OCI-LY1 (cell line): ENCODE measurements around the gene THOC5.

ENCODE experiments used
- EZH2 ChIP-seq: fragments of 200-600 bp; sonication (generic), shearing (Covaris generic); IDR thresholded peaks from 2 replicates; pipeline ENCODE4 v1.8.0; 2017; ENCODE audit warnings: borderline replicate concordance, mixed run types, mild to moderate bottlenecking, antibody characterized with exemption, low read length, moderate library complexity, mixed read lengths
- TF ChIP-seq, protein P1 (sequence below): fragments of 200-600 bp; sonication (generic), shearing (Covaris generic); IDR thresholded peaks from 2 replicates; pipeline ENCODE4 v1.5.1; 2017; ENCODE audit warnings: mild to moderate bottlenecking, antibody characterized with exemption, low read length, moderate library complexity, mixed read lengths

DNA sequence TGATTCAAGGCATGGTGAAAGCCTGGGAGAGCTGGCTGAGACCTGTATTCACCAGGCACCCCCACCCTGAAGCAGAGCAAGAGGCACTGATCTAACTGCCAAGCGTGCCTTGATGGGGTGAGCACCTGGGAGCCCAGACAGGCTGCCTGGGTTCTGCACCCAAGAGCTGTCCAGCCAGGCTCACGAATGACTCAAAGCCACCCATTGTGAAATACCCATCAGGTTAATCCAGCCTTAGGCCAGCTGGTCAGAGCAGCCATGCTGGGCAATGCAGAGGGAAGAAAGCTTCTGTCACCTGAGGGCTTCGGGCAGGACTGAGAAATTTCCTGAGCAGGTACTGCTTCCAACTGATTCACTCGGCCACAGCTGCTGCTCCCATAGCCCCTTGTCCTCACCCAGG, 22.1 kb downstream of the THOC5 start:
- TF ChIP-seq, protein P1, sequence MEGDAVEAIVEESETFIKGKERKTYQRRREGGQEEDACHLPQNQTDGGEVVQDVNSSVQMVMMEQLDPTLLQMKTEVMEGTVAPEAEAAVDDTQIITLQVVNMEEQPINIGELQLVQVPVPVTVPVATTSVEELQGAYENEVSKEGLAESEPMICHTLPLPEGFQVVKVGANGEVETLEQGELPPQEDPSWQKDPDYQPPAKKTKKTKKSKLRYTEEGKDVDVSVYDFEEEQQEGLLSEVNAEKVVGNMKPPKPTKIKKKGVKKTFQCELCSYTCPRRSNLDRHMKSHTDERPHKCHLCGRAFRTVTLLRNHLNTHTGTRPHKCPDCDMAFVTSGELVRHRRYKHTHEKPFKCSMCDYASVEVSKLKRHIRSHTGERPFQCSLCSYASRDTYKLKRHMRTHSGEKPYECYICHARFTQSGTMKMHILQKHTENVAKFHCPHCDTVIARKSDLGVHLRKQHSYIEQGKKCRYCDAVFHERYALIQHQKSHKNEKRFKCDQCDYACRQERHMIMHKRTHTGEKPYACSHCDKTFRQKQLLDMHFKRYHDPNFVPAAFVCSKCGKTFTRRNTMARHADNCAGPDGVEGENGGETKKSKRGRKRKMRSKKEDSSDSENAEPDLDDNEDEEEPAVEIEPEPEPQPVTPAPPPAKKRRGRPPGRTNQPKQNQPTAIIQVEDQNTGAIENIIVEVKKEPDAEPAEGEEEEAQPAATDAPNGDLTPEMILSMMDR = no peak
- no peak for TF ChIP-seq EZH2
